B cell (primary cell): ENCODE results near the gene NFILZ. TPM values are rescaled to one million over a fixed set of nuclear protein-coding genes. Genes with fewer than 3 reads are reported as not detected.

Experiments
- ATAC-seq: fragments of 200-7000 bp; cut with Tn5 transposase; one replicate; pipeline ENCODE4 v1.10.0; 2021; ENCODE audit warnings: low read depth, mild to moderate bottlenecking, moderate number of reproducible peaks, moderate library complexity
- CTCF ChIA-PET: fragments of 350-600 bp; sonication (Branson Sonifier 250); formaldehyde crosslinking; loops from one replicate; lab custom pipeline; 2021; ENCODE audit warnings: antibody characterized with exemption, inconsistent platforms; lab: Charles Lee
- POLR2A ChIA-PET: fragments of 350-600 bp; sonication (Branson Sonifier 250); formaldehyde crosslinking; loops from one replicate; lab custom pipeline; 2021; ENCODE audit warnings: antibody characterized with exemption; lab: Charles Lee
- DNase-seq: peaks from one replicate; pipeline ENCODE4 v3.0.0; 2013
- H2AFZ ChIP-seq: 2 replicates; pipeline ENCODE4 v1.6.1; 2012; ENCODE audit warnings: mild to moderate bottlenecking, low read depth, low read length; ENCODE audit not compliant: insufficient read depth, poor library complexity, severe bottlenecking
- H3K27ac ChIP-seq, 2 donors: 1 replicate in 1 of 2; 2 replicates in 1 of 2; pipeline ENCODE4 v1.5.1; 2012 to 2013; ENCODE audit warnings: low read length in 2 of 2, mild to moderate bottlenecking in 2 of 2, moderate library complexity in 1 of 2
- H3K27me3 ChIP-seq, 4 experiments: fragments of 200-600 bp in 1 of 4; sonication (generic) in 1 of 4; replicated peaks in 1 of 4; 1 replicate in 2 of 4; 2 replicates in 2 of 4; pipeline versions ENCODE4 v1.6.1 to v1.7.0; 2013 to 2016; ENCODE audit warnings: low read length in 3 of 4, mild to moderate bottlenecking in 2 of 4, mixed read lengths in 1 of 4, moderate library complexity in 1 of 4; ENCODE audit not compliant: insufficient read depth in 4 of 4, control insufficient read depth in 3 of 4; ENCODE audit errors: control extremely low read depth in 1 of 4
- H3K36me3 ChIP-seq, 2 experiments: replicated peaks in 1 of 2; 1 replicate in 1 of 2; 2 replicates in 1 of 2; pipeline versions ENCODE4 v1.6.1 to v1.7.1; 2013; ENCODE audit warnings: low read length in 1 of 2; ENCODE audit not compliant: insufficient read depth in 2 of 2, control insufficient read depth in 1 of 2; ENCODE audit errors: control extremely low read depth in 1 of 2, extremely low read depth in 1 of 2
- H3K4me1 ChIP-seq, 2 donors: fragments of 200-600 bp in 1 of 2; sonication (generic) in 1 of 2; 1 replicate in 1 of 2; 2 replicates in 1 of 2; pipeline versions ENCODE4 v1.5.1 to v1.6.1; 2013 to 2017; ENCODE audit warnings: low read length in 2 of 2; ENCODE audit not compliant: control insufficient read depth in 2 of 2, insufficient read depth in 2 of 2
- H3K4me2 ChIP-seq: replicated peaks from 2 replicates; pipeline ENCODE3; 2012; ENCODE audit warnings: mild to moderate bottlenecking, low read depth, low read length; ENCODE audit not compliant: poor library complexity, severe bottlenecking
- H3K4me3 ChIP-seq, 5 experiments: fragments of 200-600 bp in 1 of 5; sonication (generic) in 1 of 5; 1 replicate in 3 of 5; 2 replicates in 2 of 5; pipeline versions ENCODE4 v1.5.1 to v1.7.0; 2011 to 2016; ENCODE audit warnings: low read length in 4 of 5, mild to moderate bottlenecking in 4 of 5, low read depth in 2 of 5, control low read depth in 1 of 5, moderate library complexity in 1 of 5; ENCODE audit not compliant: insufficient read depth in 1 of 5; ENCODE audit errors: control extremely low read depth in 1 of 5, extremely low read depth in 1 of 5
- H3K79me2 ChIP-seq: fragments of 200-600 bp; sonication (generic); one replicate; pipeline ENCODE4 v1.6.0; 2016; ENCODE audit warnings: low read length; ENCODE audit not compliant: control insufficient read depth, insufficient read depth
- H3K9ac ChIP-seq: fragments of 200-600 bp; sonication (generic); 2 replicates; pipeline ENCODE4 v1.6.1; 2017; ENCODE audit warnings: mild to moderate bottlenecking, low read length, moderate library complexity
- H3K9me3 ChIP-seq, 3 donors: one replicate each; pipeline versions ENCODE4 v1.6.1 to v1.7.1; 2013; ENCODE audit warnings: low read length in 2 of 3; ENCODE audit not compliant: control insufficient read depth in 2 of 3, insufficient read depth in 1 of 3; ENCODE audit errors: control extremely low read depth in 1 of 3
- H4K20me1 ChIP-seq: 2 replicates; pipeline ENCODE4 v1.6.0; 2012; ENCODE audit warnings: mild to moderate bottlenecking, low read length; ENCODE audit not compliant: insufficient read depth, control insufficient read depth, poor library complexity, severe bottlenecking
- H3K27ac Mint-ChIP-seq: one replicate; pipeline ENCODE4 v1.8.0; 2021; ENCODE audit warnings: mixed read lengths
- H3K27me3 Mint-ChIP-seq: one replicate; pipeline ENCODE4 v1.8.0; 2021; ENCODE audit warnings: mixed read lengths
- H3K4me1 Mint-ChIP-seq: one replicate; pipeline ENCODE4 v1.8.0; 2021; ENCODE audit warnings: mixed read lengths
- H3K4me3 Mint-ChIP-seq: one replicate; pipeline ENCODE4 v1.8.0; 2021; ENCODE audit warnings: mixed read lengths
- H3K9me3 Mint-ChIP-seq: one replicate; pipeline ENCODE4 v1.8.0; 2022; ENCODE audit warnings: mixed read lengths; ENCODE audit not compliant: insufficient read depth
- CTCF ChIP-seq: fragments of 200-600 bp; IDR thresholded peaks from one replicate; pipeline ENCODE4 v1.8.0; 2022; ENCODE audit warnings: antibody characterized with exemption, mild to moderate bottlenecking
- EZH2 ChIP-seq: IDR thresholded peaks from 2 replicates; pipeline ENCODE4 v1.6.1; 2012; ENCODE audit warnings: borderline replicate concordance, low read depth, mild to moderate bottlenecking, moderate library complexity, low read length; ENCODE audit not compliant: insufficient read depth, poor library complexity, severe bottlenecking
- WGBS: methylation state at CpG from one replicate; pipeline ENCODE4 v1.1.5; 2013; ENCODE audit warnings: missing lambda C conversion rate; ENCODE audit not compliant: insufficient coverage; 5-methylcytosine and 5-hydroxymethylcytosine counted together
- intact Hi-C: fragments of 100-400 bp; cut with micrococcal nuclease; formaldehyde crosslinking; loops from one replicate; pipeline ENCODE4 v1.10.0; 2022
- polyA plus RNA-seq: library from polyadenylated mRNA; depleted of rRNA; stranded (reverse); fragments of >200 nt; gene quantifications from 2 replicates; pipeline ENCODE4 v1.2.3, GENCODE V29; 2012
- total RNA-seq, 2 donors: library from RNA; stranded (reverse); fragments of 120-200 nt in 1 of 2; gene quantifications; 1 replicate in 1 of 2; 2 replicates in 1 of 2; pipeline versions ENCODE4 v1.2.3 to v1.2.4, GENCODE V29; 2013 to 2022

NFILZ gene
- total and polyA plus RNA-seq, 2 donors (not counting 1 experiment from before 2014, with no cell fraction given): not detected

DNA sequence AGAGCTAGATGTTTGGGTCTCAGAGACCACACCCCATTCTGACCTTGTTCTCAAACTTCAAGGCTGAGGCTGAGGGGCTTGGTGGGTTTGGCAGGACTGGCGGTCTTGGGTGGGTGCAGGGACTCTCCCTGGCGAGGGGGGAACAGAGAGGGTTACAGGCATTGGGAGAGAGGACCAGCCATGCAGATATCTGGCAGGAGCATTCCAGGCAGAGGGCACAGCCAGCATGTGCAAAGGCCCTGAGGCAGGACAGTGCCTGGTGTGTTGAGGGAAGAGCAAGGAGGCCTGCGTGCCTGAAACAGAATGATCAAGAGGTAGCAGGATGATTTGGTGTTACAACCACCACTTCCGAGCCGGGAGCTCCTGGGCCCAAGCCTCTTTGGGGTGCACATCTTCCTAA lies 27.4 kb downstream of the NFILZ start:
- Mint-ChIP-seq H3K27me3 (peaks cover 10% of the 10 kb centered on the region), H3K4me3 (no peak overlapping the region), H3K27ac (no peak overlapping the region), H3K4me1 (peaks cover 11% of the 10 kb centered on the region), H3K9me3 (no peaks in the 10 kb centered on the region)
- ChIA-PET CTCF (interaction anchor here (2.2 kb wide), 1 partner anchor 36 kb away, joined by 11 read pairs; no protein-coding TSS in a partner anchor), POLR2A (no interaction called here)
- Histone ChIP-seq H3K27me3 (peaks cover 0 to 9% (median 0%) of the 10 kb centered on the region in 4 experiments), H3K9ac (no peak overlapping the region), H3K36me3 (no peaks in the 10 kb centered on the region), H3K9me3 (peaks cover 0 to 6% (median 0%) of the 10 kb centered on the region in 3 donors), H3K4me1 (peaks cover 10 to 13% of the 10 kb centered on the region in 2 donors), H3K4me2 (no peak overlapping the region), H4K20me1 (no peaks in the 10 kb centered on the region), H3K27ac (no peak overlapping the region), H3K4me3 (no peak overlapping the region), H3K79me2 (no peaks in the 10 kb centered on the region), H2AFZ (no peak overlapping the region)
- no peak for TF ChIP-seq CTCF
- TF ChIP-seq EZH2: no peak
- intact Hi-C loops: no loop called here
- DNase-seq (no peak), ATAC-seq (no peak)
- 89% methylated on average over 5 of the region's 5 CpGs for WGBS

- ChIA-PET CTCF (interaction anchor here (1.4 kb wide), 1 partner anchor 34 kb away, joined by 6 read pairs; no protein-coding TSS in a partner anchor), POLR2A (no interaction called here)
- Histone ChIP-seq H2AFZ (no peak overlapping the region), H4K20me1 (no peaks in the 10 kb centered on the region), H3K79me2 (no peaks in the 10 kb centered on the region), H3K4me1 (peaks cover 19 to 21% of the 10 kb centered on the region in 2 donors), H3K27ac (no peak overlapping the region), H3K36me3 (no peaks in the 10 kb centered on the region), H3K27me3 (peaks cover 0 to 5% (median 0%) of the 10 kb centered on the region in 4 experiments), H3K4me2 (no peak overlapping the region), H3K4me3 (no peak overlapping the region), H3K9ac (no peak overlapping the region), H3K9me3 (peaks cover 0 to 11% (median 0%) of the 10 kb centered on the region in 3 donors)
- no peak overlapping the region for H3K27ac Mint-ChIP-seq
- H3K27me3 Mint-ChIP-seq: peaks cover 10% of the 10 kb centered on the region
- TF ChIP-seq CTCF: no peak
- no peak for TF ChIP-seq EZH2
- no peaks in the 10 kb centered on the region for H3K9me3 Mint-ChIP-seq
- peaks cover 20% of the 10 kb centered on the region for H3K4me1 Mint-ChIP-seq
- H3K4me3 Mint-ChIP-seq: no peak overlapping the region
- 92% methylated on average over 5 of the region's 7 CpGs for WGBS
- ATAC-seq (no peak), DNase-seq (no peak)
- intact Hi-C loops: no loop called here
These were observed 29.5 kb downstream of the NFILZ start for GRCh38 chr19:8659905-8660304.
